Nucleus accumbens (tissue), 56 donors: ENCODE results near the gene SYNGR2.

ENCODE experiments used
- DNase-seq, 56 donors: peaks; one replicate each; lab custom pipeline; 2025; lab: John Stamatoyannopoulos, UW

SYNGR2 gene

DNA sequence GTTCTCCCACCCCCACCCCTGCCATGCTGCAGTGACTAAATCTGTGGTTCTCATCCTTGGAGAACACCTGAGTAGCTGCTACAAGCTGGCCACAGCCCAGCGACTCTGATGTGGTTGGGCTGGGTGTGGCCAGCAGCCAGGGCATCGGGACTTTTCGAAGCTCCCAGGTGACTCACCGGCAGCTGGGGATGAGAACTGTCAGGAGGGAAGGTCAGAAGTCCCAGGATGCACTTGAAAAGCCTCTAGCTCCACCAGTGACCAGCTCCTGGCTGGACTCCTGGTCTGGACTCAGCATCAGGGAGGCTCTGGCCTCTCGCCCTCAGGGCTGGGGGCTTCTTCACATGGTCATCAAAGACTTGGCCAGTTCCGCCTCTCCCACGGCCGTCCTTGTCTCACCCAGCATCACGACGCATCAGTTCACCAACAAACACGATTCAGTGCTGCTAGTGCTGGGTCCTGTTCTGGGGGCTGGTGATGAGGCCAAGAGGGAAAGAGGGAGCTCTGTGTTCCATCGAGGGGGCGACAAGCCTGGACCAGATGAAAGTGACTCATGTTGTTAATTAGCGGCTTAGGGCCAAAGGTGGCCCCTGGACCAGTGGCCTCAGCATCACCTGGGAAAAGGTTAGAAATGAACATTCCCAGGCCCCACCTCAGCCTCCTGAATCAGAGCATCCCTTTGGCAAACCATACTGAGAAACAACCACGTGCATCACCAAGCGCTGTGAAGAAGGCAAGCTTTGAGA is 26.1 kb upstream of the SYNGR2 start:
- DNase-seq = no peak

DNA sequence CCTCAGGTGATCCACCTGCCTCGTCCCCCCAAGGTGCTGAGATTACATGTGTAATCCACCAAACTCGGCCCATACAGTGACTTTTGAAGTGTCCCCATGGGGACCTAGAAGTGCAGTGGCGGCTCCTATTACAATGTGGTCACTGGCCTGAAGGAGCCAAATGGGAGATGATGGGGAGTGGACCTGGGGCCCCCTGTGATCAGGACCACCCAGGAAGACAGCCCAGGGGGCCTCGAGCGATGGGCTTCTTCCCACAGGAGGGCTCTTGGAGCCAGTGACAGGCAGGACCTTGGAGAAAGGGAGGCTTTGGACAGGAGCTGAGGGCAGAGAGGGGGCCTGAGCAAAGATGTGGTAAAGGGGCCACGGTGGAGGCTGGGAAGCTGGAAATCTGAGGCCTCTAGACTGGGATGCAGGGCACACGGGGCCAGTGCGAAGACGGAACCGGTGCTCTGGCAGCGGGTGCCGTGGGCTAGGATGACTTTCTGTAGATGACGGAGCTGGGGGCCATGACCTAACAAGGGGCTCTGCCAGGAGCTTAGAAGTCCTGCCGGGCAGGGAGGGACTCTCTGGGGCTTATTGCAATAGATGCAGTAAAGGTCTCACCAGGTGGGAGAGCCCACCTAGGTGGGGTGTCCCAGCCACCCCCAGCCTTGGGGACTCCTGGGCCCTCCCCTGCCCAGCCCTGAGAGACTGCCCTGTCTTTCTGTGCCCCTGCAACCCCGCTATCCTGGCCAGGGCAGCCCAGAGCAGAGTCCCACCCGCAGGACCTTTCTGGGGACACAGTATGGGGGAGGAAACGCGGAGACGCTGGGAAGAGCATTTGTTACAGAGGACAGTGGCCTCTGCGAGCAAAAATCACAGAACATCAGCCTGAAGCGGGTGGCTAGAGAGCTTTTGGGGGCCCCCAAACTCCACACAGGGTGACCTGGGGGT is 24.9 kb upstream of the SYNGR2 start:
- DNase-seq = no peak

DNA sequence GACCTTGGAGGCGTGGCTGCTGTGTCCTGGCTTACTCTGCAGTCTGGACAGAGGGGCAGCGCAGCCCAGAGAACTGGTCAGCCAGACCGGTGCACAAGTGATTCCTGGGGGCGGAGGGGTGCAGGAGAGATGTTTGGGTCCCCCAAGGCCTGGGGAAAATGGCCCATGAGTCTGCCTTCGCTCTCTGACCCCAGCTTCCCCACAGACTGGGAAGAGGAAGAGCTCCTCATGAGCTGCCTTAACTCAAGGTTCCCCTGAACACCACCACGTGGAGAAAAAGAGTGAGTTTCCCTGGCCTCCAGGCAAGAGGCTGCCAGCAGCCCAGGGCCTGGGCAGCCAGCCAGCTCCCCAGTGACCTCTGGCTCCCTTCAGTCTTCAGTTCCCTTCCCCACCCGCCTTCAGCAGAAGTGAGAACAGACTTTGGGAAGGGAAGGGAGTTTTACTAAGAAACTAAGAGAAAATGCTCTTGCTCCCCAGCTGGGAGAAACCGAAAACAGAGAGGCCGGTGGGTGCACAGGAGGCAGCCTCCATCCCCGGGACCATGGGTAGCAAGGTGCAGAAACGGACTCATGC is 24.1 kb upstream of the SYNGR2 start:
- peak in 46 of 56 donors; percentile 9 to 83 (median 50) for DNase-seq

DNA sequence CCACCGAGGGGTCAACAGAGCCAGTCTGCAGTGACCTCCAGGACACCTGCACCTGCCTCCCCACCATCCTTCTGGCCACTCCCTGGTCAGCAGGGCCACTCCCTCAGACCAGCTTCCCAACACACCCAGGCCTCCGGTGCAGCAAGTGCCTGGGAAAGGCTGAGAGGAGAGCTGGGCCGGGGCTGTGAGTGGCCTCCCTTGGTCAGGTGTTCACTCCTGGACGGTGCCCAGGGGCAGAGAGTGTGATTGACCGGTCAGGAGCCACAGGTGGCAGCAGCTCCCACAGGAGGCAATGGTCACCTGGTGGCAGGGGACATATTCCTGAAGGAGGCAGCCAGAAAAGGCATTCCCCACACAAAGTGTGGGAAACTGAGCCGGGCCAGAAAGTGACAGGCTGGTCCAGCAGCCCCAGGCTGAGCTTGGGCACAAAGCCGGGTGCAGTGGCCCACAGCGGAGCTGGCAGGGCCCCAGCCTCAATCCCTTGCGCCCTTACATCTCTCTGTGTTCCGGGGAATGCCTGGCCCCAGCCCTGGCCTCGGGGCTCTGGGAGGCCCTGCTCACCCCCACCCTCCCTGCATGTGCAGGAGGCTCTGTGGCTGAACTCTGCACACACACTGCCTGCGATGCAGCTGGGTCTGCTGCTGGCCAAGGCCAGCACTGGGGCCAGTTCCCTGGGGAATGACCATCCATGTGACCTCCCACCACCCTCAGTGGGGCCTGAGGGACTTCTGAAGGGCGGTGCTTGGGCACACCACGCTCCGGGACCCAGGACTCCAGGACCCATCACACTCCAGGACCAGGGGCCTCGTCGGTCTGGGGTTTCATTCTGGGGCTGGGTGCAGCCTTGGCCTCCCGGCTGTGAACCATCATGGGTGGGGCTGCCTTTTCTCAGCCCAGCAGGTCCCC is 23.4 kb upstream of the SYNGR2 start:
- DNase-seq = peak in 44 of 56 donors; percentile 17 to 77 (median 50)

DNA sequence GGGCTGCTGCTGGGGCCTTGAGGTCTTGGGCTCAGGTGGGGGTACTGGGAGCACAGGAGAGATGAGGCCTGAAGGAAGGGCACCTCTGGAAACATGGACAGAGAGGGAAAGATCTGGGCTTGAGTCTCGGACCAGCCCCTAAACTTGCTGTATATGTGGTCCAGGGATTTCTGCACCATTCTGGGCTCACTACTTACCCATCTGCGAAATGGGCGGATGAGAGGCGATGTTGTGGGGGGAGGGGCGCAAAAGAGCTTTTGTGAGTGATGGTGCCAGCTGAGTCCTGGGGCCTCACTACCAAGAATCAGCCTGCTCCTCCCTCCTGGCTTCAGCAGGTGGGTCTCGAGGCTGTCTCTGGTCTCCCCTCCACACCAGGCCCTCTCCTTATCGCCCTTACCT is 21.9 kb upstream of the SYNGR2 start:
- no peak for DNase-seq

DNA sequence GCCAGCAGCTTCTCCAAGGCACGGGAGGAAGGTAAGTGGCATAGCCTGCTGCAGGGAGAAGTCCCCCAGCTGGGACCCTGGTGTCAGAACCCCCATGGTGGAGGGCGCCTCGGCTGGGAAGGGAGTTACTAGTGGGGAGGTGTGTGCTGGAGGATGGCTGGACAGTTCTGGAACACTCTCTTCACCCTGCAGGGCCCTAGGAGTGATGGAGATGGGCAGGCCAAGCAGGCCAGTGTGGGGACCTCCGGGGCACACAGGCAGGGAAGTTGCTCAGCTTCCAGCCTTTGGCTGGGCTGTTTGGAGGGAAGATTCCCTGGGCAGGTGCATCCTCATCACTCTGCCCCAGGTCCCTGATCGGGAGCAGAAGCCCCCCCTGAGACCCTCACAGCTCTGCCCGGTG is 21.5 kb upstream of the SYNGR2 start:
- DNase-seq = no peak

DNA sequence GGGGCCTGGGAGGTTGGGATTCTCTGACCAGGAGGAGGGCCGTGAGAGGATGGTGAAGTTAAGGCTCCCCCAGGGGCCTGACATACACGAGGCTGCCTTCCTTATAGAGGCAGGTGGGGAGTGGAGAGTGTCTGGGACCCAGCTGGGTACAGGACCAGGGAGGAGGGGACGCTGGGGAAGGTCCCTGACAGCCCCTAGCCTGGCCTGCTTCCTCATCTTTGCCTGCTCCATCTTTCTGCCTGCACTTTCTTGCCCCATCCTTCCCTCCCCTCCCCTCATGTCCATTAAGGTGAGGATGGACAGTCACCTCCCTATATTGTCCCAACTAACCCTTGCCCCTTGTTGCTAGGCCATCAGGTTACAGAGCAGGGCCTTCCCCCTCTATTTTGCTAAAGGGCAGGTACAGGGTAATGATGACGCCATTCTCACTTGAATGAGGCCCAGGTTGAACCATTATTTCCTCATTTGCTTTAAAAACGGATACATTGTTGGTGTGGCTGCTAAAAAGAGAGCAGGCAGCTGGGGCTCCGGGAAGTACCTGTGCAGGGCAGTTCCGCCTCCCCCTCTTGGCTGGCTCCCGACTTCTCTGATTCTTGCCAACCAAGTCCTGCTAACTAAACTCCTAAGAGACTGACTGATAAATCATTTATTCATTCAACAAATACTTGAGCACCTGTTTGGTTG is 20.9 kb upstream of the SYNGR2 start:
- no peak for DNase-seq

DNA sequence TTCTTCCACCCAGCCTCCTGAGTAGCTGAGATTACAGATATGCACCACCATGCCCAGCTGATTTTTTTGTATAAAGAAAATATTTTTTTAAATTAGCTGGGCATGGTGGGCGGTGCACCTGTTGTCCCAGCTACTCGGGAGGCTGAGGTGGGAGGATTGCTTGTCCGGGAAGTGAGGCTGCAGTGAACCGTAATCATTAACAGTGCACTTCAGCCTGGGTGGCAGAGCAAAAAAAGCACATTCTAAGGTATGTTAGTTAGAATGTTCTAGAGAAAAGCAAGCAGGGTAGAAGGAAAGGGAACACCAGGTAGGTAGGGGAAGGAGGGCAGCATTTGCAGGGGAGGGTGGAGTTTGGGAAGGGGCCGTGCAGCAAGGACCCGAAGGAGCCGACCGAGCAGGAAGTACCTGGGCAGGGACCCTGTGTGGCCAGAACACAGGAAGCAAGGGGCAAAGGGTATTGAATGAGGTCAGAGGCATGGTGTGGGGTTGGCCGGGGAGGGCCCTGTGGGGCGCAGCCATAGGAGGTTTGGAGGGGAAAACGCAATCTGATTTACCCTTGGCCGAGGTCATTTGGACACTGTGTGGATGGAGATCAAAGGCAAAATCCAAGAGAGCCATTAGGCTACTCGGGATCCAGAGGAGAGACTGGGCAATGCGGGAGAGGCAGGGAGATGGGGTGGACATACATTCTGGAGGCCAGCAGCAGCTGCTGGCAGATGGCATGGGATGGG is 19.9 kb upstream of the SYNGR2 start:
- DNase-seq = no peak

DNA sequence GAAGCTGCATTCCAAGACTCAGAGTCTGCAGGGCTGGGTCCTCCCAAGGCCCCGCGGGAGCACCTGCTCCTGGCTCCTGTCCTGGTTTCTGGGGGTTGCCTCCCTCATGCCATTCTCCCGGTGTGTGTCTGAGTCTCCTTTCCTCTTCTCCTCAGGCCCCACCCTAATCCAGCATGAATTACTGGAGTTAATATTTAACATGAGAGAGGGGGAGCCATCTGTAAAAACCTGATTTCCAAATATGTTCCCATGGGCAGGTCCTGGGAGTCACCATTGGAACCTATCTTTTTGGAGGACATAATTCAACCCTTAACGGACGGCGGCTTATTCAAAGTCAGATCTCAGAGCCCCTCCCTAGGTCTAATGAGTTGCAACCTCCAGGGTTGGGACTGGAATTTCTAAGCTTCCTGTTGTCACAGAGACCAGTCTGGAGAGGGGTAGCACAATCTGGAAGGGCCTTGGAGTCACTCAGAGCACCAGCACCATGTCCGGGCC is 16.8 kb upstream of the SYNGR2 start:
- no peak for DNase-seq

DNA sequence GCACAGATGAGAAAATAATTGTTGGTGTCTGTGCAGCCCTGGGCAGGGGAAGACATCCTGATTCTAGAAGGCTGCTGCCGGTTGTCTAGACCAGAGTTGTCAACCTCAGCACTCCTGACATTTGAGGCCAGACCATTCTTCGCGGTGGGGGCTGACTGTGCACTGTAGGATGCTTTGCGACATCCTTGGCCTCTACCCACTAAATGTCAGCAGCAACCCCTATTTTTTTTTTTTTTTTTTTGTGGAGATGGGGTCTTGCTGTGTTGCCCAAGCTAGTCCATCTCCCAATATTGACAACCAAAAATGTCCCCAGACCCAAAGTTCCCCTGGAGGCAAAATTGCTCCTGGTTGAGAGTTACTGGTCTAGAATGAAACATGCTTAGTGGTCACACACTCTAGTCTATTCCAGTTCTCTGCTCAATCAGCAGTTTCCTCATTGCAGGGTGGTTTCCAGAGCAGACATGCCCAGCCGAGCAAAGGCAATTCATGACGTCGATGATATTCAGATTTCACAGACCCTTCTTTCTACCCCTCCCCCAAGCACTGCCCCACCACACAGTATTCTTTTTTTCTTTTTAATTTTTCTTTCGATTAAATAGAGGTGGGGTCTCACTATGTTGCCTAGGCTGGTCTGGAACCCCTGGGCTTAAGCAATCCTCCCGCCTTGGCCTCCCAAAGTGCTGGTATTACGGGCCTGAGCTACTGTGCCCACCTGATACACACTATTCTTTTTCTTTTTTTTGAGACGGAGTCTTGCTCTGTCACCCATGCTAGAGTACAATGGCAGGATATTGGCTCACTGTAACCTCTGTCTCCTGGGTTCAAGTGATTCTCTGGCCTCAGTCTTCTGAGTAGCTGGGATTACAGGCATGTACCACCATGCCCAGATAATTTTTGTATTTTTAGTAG is 13.2 kb upstream of the SYNGR2 start:
- DNase-seq = no peak

DNA sequence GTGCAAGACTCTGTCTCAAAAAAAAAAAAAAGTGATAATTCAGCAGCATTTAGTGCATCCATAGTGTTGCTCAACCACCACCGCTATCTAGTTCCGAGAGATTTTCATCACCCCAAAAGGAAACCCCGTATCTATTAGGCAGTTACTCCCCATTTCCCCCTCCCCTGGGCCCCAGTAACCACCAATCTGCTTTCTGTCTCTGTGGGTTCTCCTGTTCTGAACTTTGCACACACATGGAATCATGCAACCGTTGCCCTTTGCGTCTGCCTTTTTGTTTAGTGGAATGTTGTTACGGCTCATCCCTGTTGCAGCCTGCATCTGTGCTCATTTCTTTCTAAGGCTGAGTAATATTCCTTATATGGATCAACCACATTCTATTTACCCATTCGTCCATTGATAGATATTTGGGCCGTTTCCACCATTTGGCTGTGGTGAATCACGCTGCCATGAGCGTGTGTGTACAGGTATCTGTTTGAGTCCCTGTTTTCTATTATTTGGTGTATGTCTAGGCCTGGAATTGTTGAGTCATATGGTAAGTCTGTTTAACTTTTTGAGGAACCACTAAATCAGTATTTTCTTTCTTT is 8.7 kb upstream of the SYNGR2 start:
- DNase-seq = no peak

DNA sequence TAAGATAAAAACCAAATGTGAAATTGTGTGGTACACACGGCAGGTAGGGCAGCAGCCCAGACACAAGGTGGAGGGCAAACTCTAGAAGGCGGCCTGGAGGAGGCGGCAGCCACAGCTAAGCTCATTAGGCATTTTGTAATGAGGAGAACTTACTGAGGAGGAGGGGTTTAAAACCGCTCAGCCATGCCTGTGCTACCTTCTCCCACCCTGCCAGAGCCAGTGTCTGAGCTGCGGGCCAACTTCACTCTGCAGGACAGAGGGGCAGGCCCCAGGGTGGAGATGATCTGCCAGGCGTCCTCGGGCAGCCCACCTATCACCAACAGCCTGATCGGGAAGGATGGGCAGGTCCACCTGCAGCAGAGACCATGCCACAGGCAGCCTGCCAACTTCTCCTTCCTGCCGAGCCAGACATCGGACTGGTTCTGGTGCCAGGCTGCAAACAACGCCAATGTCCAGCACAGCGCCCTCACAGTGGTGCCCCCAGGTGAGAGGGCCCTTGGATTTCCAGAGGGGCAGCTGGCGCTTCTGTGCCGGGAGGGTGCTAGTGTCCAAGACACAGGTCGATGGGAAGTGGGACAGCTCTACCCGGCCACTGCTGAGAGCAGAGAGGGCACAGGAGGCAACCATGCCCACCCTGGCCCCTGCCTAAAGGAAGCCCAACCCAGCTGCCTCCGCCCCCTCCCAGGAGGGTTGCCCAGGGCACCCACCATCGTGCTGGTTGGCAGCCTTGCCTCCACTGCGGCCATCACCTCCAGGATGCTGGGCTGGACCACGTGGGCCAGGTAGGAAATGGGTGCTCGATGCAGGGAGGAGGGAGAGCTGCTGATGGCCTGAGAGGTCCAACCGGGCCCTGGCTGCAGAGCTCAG is 4.3 kb upstream of the SYNGR2 start:
- DNase-seq = no peak

DNA sequence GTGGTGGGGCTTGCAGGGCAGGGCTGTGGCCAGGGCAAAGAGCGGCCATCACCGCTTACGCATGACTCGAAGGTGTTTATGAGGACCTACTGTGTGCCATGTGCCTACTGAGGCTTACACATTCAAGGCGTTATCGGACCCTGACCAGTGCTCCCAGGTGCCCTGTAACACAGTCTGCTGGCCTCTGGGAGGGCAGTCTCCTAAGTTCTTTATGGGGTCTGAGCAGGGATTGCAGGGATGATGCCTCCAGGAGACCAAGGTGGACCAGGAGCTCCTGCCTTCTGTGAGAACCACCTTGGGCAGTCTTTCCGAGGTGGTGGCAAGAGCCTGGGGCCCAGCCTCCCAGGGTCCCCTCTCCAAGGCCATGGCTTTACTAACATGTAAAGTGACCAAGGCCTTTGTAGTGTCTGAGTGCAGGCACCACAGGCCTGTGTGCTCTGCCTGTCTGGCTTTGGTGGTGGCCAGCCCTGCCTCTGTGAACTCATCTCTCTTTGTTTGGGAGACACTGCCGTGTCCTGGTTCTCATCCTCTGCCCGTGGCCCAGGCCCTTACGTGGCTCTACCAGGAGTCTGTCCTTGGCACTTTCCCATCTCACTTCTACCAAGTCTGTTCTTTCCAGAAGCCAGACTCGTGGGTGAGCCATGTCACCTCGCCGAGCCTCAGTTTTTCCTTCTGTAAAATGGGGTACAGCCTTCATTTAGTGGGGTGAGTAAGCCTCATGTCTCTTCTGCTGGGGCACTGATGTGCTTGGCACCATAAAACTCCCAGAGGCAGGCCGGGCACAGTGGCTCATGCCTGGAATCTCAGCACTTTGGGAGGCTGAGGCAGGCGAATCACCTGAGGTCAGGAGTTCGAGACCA is 3.4 kb upstream of the SYNGR2 start:
- no peak for DNase-seq

DNA sequence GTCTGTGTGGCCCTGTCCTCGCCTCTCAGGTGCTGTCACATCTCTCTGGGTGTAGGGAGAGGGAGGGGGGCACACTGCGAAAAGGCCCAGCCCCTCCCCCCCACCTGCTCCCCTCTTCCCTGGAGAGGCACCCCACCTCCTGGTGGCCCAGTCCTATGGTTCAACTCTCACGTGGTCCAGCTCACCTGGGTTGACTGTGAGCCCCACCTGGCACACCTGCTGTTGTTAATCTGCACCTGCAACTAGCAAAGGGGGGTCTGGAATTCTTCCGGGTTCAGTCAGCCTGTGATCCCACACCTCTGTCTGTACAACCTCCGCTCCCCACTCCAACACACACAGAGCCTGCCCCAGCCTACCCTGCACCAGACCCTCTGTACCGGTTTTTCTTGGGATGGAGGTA is 2.0 kb upstream of the SYNGR2 start:
- no peak for DNase-seq
